ENCODE results near the gene CHD6.

CHD6 gene

GRCh38 chr20:41352106-41352505 is 266.1 kb downstream of the CHD6 start:
- no peak overlapping the region for H3K4me3 ChIP-seq (ENCODE audit: low read depth, low read length)
- DNase-seq (ENCODE audit: low read depth, low spot score): no peak
- CTCF ChIA-PET: no interaction called here
- TF ChIP-seq CTCF (IDR thresholded peaks at IDR 0.05; ENCODE audit: insufficient read depth, low read length, missing control alignments): no peak
- POLR2A ChIA-PET: no interaction called here
